GM12874 (cell line): Measurements from ENCODE around the gene FAS.

Experiments
- CTCF ChIP-seq: IDR thresholded peaks from 2 replicates; pipeline ENCODE4 v1.5.1; 2011; ENCODE audit warnings: low read depth, mild to moderate bottlenecking, control low read depth, low read length, moderate library complexity; ENCODE audit not compliant: insufficient read depth

FAS gene

GRCh38 chr10:89047397-89047796 lies 56.8 kb downstream of the FAS start:
- TF ChIP-seq CTCF: no peak

- TF ChIP-seq CTCF: no peak
Measured at GRCh38 chr10:89051593-89051992, 61.0 kb downstream of the FAS start.

- no peak for TF ChIP-seq CTCF
Measured at GRCh38 chr10:89053555-89053954, 63.0 kb downstream of the FAS start.

GRCh38 chr10:89055159-89055558 lies 64.6 kb downstream of the FAS start:
- no peak for TF ChIP-seq CTCF

GRCh38 chr10:89062861-89063260 lies 72.3 kb downstream of the FAS start:
- no peak for TF ChIP-seq CTCF

GRCh38 chr10:89063465-89063864 lies 72.9 kb downstream of the FAS start:
- TF ChIP-seq CTCF: no peak

GRCh38 chr10:89064748-89065147 lies 74.2 kb downstream of the FAS start:
- TF ChIP-seq CTCF: no peak
